ENCODE measurements around the gene TIMP3. TPM values are rescaled to one million over a fixed set of nuclear protein-coding genes. Genes with fewer than 3 reads are reported as not detected.

The TIMP3 gene
- total RNA-seq, 1 experiment from 2014 or later: 12.3 TPM

DNA sequence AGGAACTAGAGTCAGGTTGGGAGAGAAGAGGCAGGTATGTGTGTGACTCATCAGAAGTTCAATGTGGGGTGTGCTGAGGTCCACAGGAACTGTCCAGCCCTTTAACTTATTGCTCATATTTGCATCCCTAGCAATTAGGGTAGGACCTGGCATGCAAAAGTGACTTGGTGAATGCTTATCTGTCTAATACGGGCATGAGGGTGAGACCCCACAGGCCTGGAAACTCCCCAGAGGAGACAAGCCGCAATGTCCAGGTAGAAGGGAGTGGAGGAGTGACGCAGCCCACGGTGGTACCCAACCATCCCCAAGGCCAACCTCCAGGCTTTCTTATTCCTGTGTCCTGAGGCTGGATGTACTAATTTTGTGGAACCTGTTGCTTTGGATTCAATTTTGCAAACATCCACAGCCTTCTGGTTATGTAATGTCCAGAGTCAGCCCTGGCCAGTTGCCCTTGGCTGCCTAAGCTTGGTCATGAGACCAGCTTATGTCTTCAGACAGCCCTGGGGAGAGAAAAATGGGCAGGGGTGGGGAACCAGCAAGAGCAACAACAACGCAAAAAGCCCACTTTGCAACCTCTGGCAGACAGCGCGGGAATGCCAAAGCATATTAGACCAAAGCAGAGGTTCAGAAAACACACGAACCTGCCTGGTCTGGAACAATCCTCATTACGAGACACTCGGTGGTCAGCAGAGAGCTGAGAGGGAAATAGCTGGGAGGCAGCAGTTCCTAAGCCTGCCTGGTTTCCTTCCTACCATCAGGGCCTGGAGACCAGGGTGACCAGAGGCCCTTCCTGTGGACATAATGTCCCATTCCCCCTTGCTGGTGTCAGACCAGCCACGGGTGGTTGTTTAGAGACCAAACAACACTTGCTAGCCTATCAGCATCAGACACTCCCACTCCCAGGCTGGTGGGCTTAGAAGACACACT, 49.3 kb downstream of the TIMP3 start:
- Mint-ChIP-seq H3K27me3 (ENCODE audit: unreplicated experiment) (peaks cover 21% of the 10 kb centered on the region), H3K4me3 (ENCODE audit: low read depth, unreplicated experiment) (no peak overlapping the region), H3K9me3 (ENCODE audit: low read depth, unreplicated experiment) (no peaks in the 10 kb centered on the region), H3K36me3 (ENCODE audit: insufficient read depth, unreplicated experiment) (no peaks in the 10 kb centered on the region), H3K27ac (ENCODE audit: unreplicated experiment) (no peak overlapping the region), H3K4me1 (ENCODE audit: low read depth, unreplicated experiment) (no peaks in the 10 kb centered on the region)
- no TSS peak for BruUV-seq (replicated peaks)
- TF ChIP-seq, protein P1, sequence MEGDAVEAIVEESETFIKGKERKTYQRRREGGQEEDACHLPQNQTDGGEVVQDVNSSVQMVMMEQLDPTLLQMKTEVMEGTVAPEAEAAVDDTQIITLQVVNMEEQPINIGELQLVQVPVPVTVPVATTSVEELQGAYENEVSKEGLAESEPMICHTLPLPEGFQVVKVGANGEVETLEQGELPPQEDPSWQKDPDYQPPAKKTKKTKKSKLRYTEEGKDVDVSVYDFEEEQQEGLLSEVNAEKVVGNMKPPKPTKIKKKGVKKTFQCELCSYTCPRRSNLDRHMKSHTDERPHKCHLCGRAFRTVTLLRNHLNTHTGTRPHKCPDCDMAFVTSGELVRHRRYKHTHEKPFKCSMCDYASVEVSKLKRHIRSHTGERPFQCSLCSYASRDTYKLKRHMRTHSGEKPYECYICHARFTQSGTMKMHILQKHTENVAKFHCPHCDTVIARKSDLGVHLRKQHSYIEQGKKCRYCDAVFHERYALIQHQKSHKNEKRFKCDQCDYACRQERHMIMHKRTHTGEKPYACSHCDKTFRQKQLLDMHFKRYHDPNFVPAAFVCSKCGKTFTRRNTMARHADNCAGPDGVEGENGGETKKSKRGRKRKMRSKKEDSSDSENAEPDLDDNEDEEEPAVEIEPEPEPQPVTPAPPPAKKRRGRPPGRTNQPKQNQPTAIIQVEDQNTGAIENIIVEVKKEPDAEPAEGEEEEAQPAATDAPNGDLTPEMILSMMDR (IDR thresholded peaks at IDR 0.05; ENCODE audit: unreplicated experiment): no peak
- CTCF ChIA-PET: no interaction called here
- intact Hi-C loops (cut with micrococcal nuclease; ENCODE audit: unreplicated experiment): no loop called here
- no peak for DNase-seq

DNA sequence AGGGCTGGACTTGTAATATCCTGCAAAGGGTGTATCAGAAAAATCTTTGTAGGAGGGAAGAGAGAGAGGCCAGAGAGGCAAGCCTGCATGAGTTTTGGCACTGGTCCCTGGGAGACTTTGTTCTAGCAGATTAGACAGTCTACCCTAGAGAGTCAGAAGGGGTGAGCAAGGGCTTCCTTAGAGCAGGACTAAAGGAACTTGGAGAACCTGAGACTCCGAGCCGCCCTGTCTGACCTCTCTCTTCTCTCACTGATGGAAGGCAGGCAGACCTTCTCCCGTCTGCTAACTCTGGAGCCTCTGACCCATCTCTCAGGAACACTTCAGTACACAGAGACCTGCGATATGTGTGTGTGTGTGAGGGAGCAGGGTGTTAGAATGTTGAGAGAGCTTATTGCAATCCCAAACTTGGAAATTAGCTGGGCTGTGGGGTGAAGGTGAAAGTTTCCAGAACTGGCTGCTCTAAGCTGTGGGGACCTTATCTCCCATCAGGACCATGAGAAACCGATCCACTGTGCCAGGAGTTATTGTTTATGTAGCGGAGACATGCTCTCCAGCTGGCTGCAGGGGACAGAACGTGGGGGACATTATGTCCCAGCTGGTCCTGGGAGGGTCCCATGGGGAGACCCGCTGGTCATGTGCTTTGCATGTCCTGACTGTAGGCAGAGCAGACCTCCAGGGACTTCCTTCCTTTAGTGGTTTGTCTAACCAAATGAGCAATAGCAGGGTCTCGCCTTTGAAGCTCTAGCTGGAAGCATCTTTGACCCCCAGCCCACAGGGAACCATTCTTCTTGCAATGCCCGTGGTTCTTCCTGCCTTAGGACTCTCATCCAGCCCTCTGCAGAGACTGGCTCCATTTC, 51.1 kb downstream of the TIMP3 start:
- intact Hi-C loops (cut with micrococcal nuclease; ENCODE audit: unreplicated experiment): no loop called here
- Mint-ChIP-seq H3K9me3 (ENCODE audit: low read depth, unreplicated experiment) (no peaks in the 10 kb centered on the region), H3K4me1 (ENCODE audit: low read depth, unreplicated experiment) (no peaks in the 10 kb centered on the region), H3K27me3 (ENCODE audit: unreplicated experiment) (peaks cover 13% of the 10 kb centered on the region), H3K36me3 (ENCODE audit: insufficient read depth, unreplicated experiment) (no peaks in the 10 kb centered on the region), H3K27ac (ENCODE audit: unreplicated experiment) (no peak overlapping the region), H3K4me3 (ENCODE audit: low read depth, unreplicated experiment) (no peak overlapping the region)
- CTCF ChIA-PET: interaction anchor here (0.6 kb wide), 1 partner anchor 127 kb away, joined by 3 read pairs; no protein-coding TSS in a partner anchor
- TF ChIP-seq, protein P1 (IDR thresholded peaks at IDR 0.05; ENCODE audit: unreplicated experiment): no peak
- no peak for DNase-seq
- BruUV-seq (replicated peaks): no TSS peak

DNA sequence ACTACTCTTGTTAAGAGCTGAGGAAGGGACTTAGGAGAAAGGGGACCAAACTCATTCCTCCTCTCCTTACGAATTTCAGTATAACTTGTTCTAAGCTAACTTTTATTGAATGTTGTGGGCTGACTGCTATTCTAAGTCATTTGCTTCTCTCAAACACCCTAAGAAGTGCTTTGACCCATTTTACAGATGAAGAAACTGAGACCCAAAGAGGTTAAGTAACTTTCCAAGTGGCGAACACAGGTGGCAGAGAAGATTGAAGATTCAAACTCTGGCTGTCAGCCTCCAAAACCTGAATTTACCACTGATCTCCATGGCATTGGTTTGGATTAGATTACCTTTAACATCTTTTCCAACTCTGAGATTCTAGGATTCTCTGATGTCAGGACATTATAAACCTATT, 52.2 kb downstream of the TIMP3 start:
- no peak for DNase-seq
- H3K9me3 Mint-ChIP-seq (ENCODE audit: low read depth, unreplicated experiment): no peaks in the 10 kb centered on the region
- no TSS peak for BruUV-seq (replicated peaks)

DNA sequence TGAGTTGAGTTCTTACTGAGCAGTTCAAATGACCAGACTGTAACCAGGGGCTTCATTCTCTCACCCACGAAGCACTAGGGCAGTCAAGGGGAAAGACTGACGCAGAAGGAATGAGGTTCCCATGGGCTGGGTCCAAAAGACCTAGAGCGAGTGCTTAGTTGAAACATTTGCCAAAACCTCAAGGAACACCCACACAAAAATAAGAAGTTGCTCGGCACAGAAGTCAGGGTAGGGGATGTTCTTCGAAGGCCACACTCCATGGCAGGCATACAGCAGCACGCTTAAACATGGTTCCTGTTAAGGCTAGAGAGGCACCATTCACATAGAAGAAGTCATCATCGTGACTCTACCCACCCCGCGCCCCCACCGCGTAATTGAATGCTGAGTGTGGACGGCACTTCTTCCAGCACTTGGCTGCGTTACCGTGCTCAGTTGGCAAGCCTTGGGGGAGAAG, 52.9 kb downstream of the TIMP3 start:
- BruUV-seq (replicated peaks): no TSS peak
- H3K27ac Mint-ChIP-seq (ENCODE audit: unreplicated experiment): no peak overlapping the region
- intact Hi-C loops (cut with micrococcal nuclease; ENCODE audit: unreplicated experiment): no loop called here

More for the DNA sequence above, 52.2 kb downstream of the TIMP3 start:
- intact Hi-C loops (cut with micrococcal nuclease; ENCODE audit: unreplicated experiment): no loop called here
- TF ChIP-seq, protein P1 (IDR thresholded peaks at IDR 0.05; ENCODE audit: unreplicated experiment): no peak
- Mint-ChIP-seq H3K4me1 (ENCODE audit: low read depth, unreplicated experiment) (no peaks in the 10 kb centered on the region), H3K36me3 (ENCODE audit: insufficient read depth, unreplicated experiment) (no peaks in the 10 kb centered on the region), H3K4me3 (ENCODE audit: low read depth, unreplicated experiment) (no peak overlapping the region), H3K27me3 (ENCODE audit: unreplicated experiment) (peaks cover 2% of the 10 kb centered on the region), H3K27ac (ENCODE audit: unreplicated experiment) (no peak overlapping the region)
- CTCF ChIA-PET: no interaction called here

More for the DNA sequence above, 52.9 kb downstream of the TIMP3 start:
- no peaks in the 10 kb centered on the region for H3K4me1 Mint-ChIP-seq (ENCODE audit: low read depth, unreplicated experiment)
- no peak overlapping the region for H3K4me3 Mint-ChIP-seq (ENCODE audit: low read depth, unreplicated experiment)
- TF ChIP-seq, protein P1 (IDR thresholded peaks at IDR 0.05; ENCODE audit: unreplicated experiment): no peak
- DNase-seq: no peak
- H3K27me3 Mint-ChIP-seq (ENCODE audit: unreplicated experiment): no peaks in the 10 kb centered on the region
- H3K36me3 Mint-ChIP-seq (ENCODE audit: insufficient read depth, unreplicated experiment): no peaks in the 10 kb centered on the region
- H3K9me3 Mint-ChIP-seq (ENCODE audit: low read depth, unreplicated experiment): no peaks in the 10 kb centered on the region
- CTCF ChIA-PET: no interaction called here
